GM21423 (cell line): ENCODE measurements around the gene TRIP6.
A peak's percentile ranks its signal among the peaks of the same experiment; 100 is the strongest.

Source experiments
- ATAC-seq: cut with Tn5 transposase; IDR thresholded peaks from one replicate; pipeline ENCODE4 v1.9.1; 2021; ENCODE audit warnings: mild to moderate bottlenecking, moderate library complexity; ENCODE audit not compliant: unreplicated experiment

The TRIP6 gene, protein sequence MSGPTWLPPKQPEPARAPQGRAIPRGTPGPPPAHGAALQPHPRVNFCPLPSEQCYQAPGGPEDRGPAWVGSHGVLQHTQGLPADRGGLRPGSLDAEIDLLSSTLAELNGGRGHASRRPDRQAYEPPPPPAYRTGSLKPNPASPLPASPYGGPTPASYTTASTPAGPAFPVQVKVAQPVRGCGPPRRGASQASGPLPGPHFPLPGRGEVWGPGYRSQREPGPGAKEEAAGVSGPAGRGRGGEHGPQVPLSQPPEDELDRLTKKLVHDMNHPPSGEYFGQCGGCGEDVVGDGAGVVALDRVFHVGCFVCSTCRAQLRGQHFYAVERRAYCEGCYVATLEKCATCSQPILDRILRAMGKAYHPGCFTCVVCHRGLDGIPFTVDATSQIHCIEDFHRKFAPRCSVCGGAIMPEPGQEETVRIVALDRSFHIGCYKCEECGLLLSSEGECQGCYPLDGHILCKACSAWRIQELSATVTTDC

DNA sequence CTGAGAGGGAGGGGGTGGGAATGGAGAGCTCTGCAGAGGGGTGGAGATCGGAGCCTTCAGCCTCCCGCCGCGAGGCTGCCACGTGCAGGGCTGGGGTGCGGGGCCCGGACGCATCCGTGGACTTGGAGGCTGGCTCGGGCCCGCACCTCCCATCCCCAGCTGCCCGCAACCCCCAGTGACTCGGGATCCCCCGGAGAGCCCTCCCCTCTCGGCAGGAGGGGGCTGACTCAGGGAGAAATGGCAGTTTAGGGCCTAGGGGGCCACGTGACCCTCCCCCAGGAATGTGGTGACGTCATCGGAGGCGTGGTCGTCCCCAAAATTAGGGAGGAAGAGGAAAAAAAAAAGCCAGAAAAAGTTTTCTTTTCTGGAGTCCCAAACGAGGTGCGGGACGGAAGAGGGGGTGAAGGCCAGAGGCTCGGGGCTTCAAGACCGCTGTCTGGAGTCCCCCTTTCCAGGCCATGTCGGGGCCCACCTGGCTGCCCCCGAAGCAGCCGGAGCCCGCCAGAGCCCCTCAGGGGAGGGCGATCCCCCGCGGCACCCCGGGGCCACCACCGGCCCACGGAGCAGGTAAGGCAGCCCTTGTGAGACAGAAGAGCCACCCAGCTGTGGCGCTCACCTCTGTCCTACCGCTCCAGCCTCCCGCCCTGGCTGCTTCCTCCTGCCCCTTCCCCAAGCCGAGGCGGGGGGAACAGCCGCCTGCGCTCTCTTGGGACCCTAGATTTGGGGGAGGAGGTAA lies at the start of gene TRIP6:
Gene TRIP6, plus strand, starts transcription at position 348 of the 736 bp plus-strand sequence. Its CDS starts 111 bp downstream, at position 459.
- peak; percentile 50 for ATAC-seq

DNA sequence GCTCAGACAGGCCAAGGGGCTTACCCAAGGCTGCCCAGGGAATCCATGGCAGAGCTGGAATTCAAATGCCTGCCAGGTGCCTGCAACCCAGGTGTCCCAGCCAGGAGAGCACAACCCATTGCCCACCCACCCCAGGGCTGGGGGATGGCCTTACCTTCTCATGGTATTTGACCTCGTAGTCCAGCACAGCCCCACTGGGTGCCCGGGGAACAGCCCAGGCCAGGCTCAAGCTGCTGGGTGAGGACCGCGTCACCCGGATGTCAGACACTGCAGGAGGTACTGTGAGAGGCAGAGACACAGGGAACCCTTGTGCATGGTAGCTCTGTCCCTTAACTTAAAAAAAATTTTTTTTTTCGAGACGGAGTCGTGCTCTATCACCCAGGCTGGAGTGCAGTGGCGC lies 48.8 kb upstream of the TRIP6 start:
- no peak for ATAC-seq

- ATAC-seq: no peak
Observed at GRCh38 chr7:100818825-100819224, 48.4 kb upstream of the TRIP6 start.

DNA sequence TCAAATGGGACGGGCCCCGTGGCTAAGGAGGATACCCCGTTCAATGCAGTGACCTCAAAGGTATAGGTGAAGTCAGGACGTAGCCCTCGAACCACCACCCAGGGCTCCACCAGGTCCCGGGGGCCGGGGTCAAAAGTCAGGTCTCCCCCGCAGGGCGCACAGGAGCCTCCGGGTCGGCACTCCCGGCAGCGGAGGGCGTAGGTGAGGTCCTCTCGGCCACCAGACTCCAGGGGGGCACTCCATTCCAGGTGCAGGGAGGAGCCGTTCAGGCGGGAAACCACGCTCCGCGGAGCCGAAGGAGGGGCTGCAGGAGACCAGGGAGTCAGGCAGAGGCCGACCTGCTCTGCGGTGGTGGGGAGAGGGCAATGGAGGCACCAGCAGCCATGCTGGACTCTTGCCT lies 47.6 kb upstream of the TRIP6 start:
- ATAC-seq: no peak

- ATAC-seq: no peak
Observed at GRCh38 chr7:100822236-100823139, 44.7 kb upstream of the TRIP6 start.

DNA sequence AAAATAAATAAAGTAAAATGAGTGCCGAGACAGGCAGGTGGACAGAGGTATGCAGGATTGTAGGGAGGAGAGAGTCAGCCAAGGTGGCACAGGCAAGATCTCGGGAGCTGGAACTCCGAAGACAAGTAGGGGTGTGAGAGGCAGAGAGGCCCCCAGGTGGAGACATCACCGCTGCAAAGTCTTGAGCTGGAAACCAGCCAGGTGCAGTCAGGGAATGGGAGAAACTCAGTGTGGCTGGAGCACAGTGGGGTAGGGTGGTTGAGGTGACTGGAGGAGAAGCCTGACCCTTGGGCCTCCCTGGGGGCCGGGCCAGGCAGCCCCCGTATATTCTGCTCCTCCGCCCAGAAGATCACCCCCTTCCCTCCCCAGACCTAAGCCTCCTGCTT lies 44.1 kb upstream of the TRIP6 start:
- no peak for ATAC-seq

GRCh38 chr7:100823534-100823933 lies 43.7 kb upstream of the TRIP6 start:
- ATAC-seq: no peak

- ATAC-seq: no peak
Observed at GRCh38 chr7:100824499-100825214, 42.5 kb upstream of the TRIP6 start.

GRCh38 chr7:100825215-100825671 lies 41.9 kb upstream of the TRIP6 start:
- ATAC-seq: no peak

- no peak for ATAC-seq
Observed at GRCh38 chr7:100825751-100826513, 41.3 kb upstream of the TRIP6 start.

- no peak for ATAC-seq
Observed at GRCh38 chr7:100826514-100827329, 40.5 kb upstream of the TRIP6 start.

- ATAC-seq: no peak
Observed at GRCh38 chr7:100827330-100828226, 39.6 kb upstream of the TRIP6 start, which contains the start of gene EPHB4. EPHB4 (minus strand) TSS chr7:100827523; CDS start chr7:100827030, 493 bp downstream.

- ATAC-seq: no peak
Observed at GRCh38 chr7:100829150-100829716, 38.0 kb upstream of the TRIP6 start.

GRCh38 chr7:100830396-100830795 lies 36.8 kb upstream of the TRIP6 start:
- ATAC-seq: no peak

DNA sequence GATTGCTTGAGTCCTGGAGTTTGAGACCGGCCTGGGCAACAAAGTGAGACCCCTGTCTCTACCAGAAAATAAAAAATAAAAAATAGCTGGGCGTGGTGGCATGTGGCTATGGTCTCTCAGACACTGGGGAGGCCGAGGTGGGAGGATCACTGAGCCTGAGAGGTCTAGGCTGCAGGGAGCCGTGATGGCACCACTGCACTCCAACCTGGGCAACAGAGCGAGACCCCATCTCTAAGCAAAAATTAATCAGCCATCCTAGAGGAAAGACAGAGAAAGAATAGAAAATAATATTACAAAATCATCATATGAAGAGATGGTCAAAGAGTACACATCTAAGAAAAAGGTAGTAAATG lies 34.9 kb upstream of the TRIP6 start:
- no peak for ATAC-seq

GRCh38 chr7:100835903-100836811 lies 31.0 kb upstream of the TRIP6 start:
- no peak for ATAC-seq

GRCh38 chr7:100836812-100837098 lies 30.4 kb upstream of the TRIP6 start:
- ATAC-seq: no peak
